Measurements from ENCODE around the gene CD247. TPM values are rescaled to one million over a fixed set of nuclear protein-coding genes. Genes with fewer than 3 reads are reported as not detected.

Gene CD247
- total RNA-seq, 2 donors from 2014 or later = 0.96 TPM; not detected in 1

DNA sequence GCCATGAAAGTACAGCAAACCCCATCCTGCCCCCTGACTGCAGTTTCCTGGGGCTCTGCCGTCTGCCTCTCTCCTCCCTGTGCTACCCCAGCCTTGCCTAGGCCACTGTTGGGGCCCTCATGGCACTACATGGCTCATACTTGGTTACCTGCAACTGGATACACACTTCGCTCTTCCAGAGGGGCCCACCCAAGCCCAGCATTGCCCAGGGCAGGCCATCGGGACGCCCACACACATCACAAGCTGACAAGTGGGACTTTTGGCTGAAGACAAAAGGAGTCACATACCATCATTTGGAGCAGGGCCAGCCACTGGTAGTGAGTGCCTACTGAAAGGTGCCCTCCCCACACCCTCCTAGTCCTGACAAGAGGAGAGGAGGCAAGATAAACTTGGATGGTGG lies 82.8 kb downstream of the CD247 start:
- Histone ChIP-seq H3K4me3 (no peak overlapping the region), H3K27me3 (replicated peaks; ENCODE audit: insufficient read depth) (peaks cover 2% of the 10 kb centered on the region), H3K4me1 (replicated peaks) (no peaks in the 10 kb centered on the region), H3K36me3 (no peaks in the 10 kb centered on the region), H3K27ac (no peak overlapping the region), H3K9me3 (no peaks in the 10 kb centered on the region)
- intact Hi-C loops (cut with DNase I) = no loop called here
- no peak for DNase-seq (ENCODE audit: low spot score)
- 92% methylated on average over 4 of the region's 4 CpGs for WGBS
- TF ChIP-seq POLR2AphosphoS5 (IDR thresholded peaks at IDR 0.05) (no peak), POLR2A (IDR thresholded peaks at IDR 0.05) (no peak)
- TF ChIP-seq, protein P1, sequence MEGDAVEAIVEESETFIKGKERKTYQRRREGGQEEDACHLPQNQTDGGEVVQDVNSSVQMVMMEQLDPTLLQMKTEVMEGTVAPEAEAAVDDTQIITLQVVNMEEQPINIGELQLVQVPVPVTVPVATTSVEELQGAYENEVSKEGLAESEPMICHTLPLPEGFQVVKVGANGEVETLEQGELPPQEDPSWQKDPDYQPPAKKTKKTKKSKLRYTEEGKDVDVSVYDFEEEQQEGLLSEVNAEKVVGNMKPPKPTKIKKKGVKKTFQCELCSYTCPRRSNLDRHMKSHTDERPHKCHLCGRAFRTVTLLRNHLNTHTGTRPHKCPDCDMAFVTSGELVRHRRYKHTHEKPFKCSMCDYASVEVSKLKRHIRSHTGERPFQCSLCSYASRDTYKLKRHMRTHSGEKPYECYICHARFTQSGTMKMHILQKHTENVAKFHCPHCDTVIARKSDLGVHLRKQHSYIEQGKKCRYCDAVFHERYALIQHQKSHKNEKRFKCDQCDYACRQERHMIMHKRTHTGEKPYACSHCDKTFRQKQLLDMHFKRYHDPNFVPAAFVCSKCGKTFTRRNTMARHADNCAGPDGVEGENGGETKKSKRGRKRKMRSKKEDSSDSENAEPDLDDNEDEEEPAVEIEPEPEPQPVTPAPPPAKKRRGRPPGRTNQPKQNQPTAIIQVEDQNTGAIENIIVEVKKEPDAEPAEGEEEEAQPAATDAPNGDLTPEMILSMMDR (IDR thresholded peaks at IDR 0.05) = no peak

DNA sequence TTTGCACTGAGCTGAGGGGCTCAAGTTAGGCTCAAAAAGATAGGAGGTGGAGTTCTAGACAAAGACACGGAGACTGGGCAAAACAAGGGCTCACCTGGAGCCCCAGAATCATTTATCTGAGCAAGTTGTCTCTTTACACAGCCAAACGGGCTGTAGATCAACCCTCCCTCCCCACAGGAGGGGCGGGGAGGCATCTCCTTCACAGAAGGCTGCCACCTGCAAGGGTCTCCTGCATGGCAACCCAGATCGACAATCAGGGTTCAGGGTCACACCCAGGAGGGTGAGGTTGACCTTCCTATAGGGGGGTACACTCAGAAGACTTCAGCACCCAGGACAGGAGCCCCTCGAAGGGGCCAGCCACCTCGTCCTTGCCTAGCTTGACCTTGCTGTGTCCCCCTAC lies 84.0 kb downstream of the CD247 start:
- no peak overlapping the region for H3K27ac ChIP-seq
- peaks cover 2% of the 10 kb centered on the region for H3K27me3 ChIP-seq (replicated peaks; ENCODE audit: insufficient read depth)
- no peaks in the 10 kb centered on the region for H3K9me3 ChIP-seq
- intact Hi-C loops (cut with DNase I) = no loop called here
- no peak for DNase-seq (ENCODE audit: low spot score)
- H3K36me3 ChIP-seq = no peaks in the 10 kb centered on the region
- no peaks in the 10 kb centered on the region for H3K4me1 ChIP-seq (replicated peaks)
- no peak for TF ChIP-seq POLR2A (IDR thresholded peaks at IDR 0.05)
- no peak for TF ChIP-seq POLR2AphosphoS5 (IDR thresholded peaks at IDR 0.05)
- TF ChIP-seq, protein P1 (IDR thresholded peaks at IDR 0.05) = no peak
- WGBS = 80% methylated on average over 6 of the region's 6 CpGs
- H3K4me3 ChIP-seq = no peak overlapping the region

DNA sequence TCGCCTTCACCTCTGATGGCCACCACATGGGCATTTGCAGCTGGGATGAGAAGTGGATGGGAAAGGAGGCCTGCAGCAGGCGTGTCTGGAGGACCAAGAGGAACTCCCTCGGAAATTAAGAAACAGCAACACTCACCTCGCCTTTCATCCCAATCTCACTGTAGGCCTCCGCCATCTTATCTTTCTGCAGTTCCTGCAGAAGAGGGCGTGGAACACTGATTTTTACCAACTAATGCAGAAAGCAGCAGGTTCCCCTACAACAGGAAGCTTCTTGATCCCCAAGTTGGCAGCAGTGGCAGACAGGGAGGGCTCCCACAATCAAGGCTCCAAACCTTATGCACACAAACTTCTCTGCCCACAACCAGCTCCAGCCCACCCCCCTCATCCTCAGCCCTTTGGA lies 84.4 kb downstream of the CD247 start:
- no peak overlapping the region for H3K27ac ChIP-seq
- no peak for TF ChIP-seq POLR2AphosphoS5 (IDR thresholded peaks at IDR 0.05)
- TF ChIP-seq POLR2A (IDR thresholded peaks at IDR 0.05) = no peak
- TF ChIP-seq, protein P1 (IDR thresholded peaks at IDR 0.05) = no peak
- H3K4me1 ChIP-seq (replicated peaks) = no peaks in the 10 kb centered on the region
- H3K9me3 ChIP-seq = no peaks in the 10 kb centered on the region
- H3K27me3 ChIP-seq (replicated peaks; ENCODE audit: insufficient read depth) = peaks cover 2% of the 10 kb centered on the region
- 96% methylated on average over 6 of the region's 6 CpGs for WGBS
- intact Hi-C loops (cut with DNase I) = no loop called here
- no peak for DNase-seq (ENCODE audit: low spot score)
- no peaks in the 10 kb centered on the region for H3K36me3 ChIP-seq
- H3K4me3 ChIP-seq = no peak overlapping the region

DNA sequence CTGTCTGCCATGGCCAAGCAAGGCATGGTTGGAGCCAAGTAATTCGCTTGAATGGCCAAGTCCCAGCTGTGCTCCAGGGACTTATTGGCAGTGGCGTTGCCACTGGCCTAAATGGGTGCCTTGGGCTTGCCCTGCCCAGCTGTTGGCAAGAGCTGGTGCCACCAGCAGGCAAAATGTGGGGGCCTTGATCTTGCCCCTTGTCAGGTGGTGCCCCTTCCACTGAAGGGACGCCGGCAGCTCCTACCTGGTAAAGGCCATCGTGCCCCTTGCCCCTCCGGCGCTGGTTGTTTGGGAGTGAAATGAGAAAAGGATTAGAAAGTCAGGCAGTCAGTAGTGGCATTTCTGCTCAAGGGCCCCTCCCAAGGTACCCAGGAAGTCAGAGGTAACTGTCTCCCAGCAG lies 85.5 kb downstream of the CD247 start:
- WGBS = over 99% methylated on average over 7 of the region's 7 CpGs
- Histone ChIP-seq H3K27me3 (replicated peaks; ENCODE audit: insufficient read depth) (no peaks in the 10 kb centered on the region), H3K36me3 (no peaks in the 10 kb centered on the region), H3K9me3 (no peaks in the 10 kb centered on the region), H3K27ac (no peak overlapping the region), H3K4me1 (replicated peaks) (no peaks in the 10 kb centered on the region), H3K4me3 (no peak overlapping the region)
- TF ChIP-seq POLR2AphosphoS5 (IDR thresholded peaks at IDR 0.05) = no peak
- TF ChIP-seq POLR2A (IDR thresholded peaks at IDR 0.05) = no peak
- TF ChIP-seq, protein P1 (IDR thresholded peaks at IDR 0.05) = no peak
- intact Hi-C loops (cut with DNase I) = no loop called here
- DNase-seq (ENCODE audit: low spot score) = no peak

DNA sequence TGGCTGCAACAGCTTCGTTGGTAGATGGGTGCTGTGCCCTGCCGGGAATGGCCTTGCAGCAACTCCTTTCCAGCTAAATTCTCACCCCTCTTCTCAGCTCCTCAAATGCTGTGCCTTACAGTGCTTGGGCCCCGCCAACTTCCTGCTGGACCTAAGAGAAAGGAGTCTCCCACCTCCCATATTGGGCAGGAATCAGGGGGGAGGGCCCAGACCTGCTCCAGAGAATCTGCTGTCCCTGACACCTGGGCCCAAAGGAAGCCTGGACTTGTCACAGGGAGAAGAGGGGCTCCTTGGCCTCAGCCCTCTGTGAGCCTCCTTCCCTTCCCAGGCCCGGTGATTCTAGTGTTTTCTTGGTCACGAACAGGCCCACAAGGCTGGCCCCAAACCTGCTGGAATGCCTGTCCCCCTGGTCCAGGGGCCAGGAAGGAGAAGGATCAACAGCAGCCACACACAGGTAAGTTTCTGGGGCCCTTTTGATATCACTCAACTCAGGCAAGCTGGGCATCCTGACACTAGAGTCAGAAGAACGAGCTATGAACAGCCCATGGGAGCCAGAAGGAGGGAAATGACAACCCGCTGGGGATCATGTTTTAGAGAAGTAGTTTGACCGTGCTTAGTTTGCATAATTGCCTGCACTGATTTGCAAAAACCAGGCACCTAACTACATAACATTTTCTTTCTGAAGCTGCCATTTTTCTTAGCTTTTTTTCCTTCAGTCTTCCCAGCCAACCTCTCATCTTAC lies 86.2 kb downstream of the CD247 start:
- no peaks in the 10 kb centered on the region for H3K27me3 ChIP-seq (replicated peaks; ENCODE audit: insufficient read depth)
- no peak overlapping the region for H3K27ac ChIP-seq
- H3K36me3 ChIP-seq = no peaks in the 10 kb centered on the region
- H3K4me3 ChIP-seq = no peak overlapping the region
- no peaks in the 10 kb centered on the region for H3K4me1 ChIP-seq (replicated peaks)
- TF ChIP-seq POLR2AphosphoS5 (IDR thresholded peaks at IDR 0.05) = no peak
- no peaks in the 10 kb centered on the region for H3K9me3 ChIP-seq
- intact Hi-C loops (cut with DNase I) = no loop called here
- WGBS = 92% methylated on average over 8 of the region's 8 CpGs
- DNase-seq (ENCODE audit: low spot score) = no peak

All from prostate gland (tissue), 2 donors.